HepG2 (cell line): Measurements from ENCODE around the gene RASGRP4. TPM values are rescaled to one million over a fixed set of nuclear protein-coding genes. Genes with fewer than 3 reads are reported as not detected.

Experiments used
- E2F5 ChIP-seq: sonication (generic); formaldehyde crosslinking; conservative IDR thresholded peaks from 2 replicates; pipeline ENCODE4 v1.4.0; 2020; ENCODE audit warnings: missing genetic modification reagents
- HDAC6 ChIP-seq: fragments of 200-600 bp; sonication (generic); IDR thresholded peaks from 2 replicates; pipeline ENCODE4 v1.7.0; 2017; ENCODE audit warnings: mild to moderate bottlenecking, antibody characterized with exemption, low read length, low read depth
- HIC2 ChIP-seq: sonication (generic); formaldehyde crosslinking; IDR thresholded peaks from 2 replicates; pipeline ENCODE4 v1.9.0; 2022; ENCODE audit warnings: low read depth, missing genetic modification reagents
- MEF2D ChIP-seq: sonication (generic); formaldehyde crosslinking; IDR thresholded peaks from 2 replicates; pipeline ENCODE4 v1.5.1; 2020; ENCODE audit warnings: mild to moderate bottlenecking, missing genetic modification reagents
- PRMT3 ChIP-seq: sonication (generic); formaldehyde crosslinking; IDR thresholded peaks from 2 replicates; pipeline ENCODE4 v1.8.1; 2022; ENCODE audit warnings: low read depth, mild to moderate bottlenecking, moderate library complexity, missing genetic modification reagents, borderline replicate concordance
- TCF7 ChIP-seq: sonication (generic); IDR thresholded peaks from 2 replicates; pipeline ENCODE4 v1.6.1; 2016; ENCODE audit warnings: antibody characterized with exemption, low read depth
- ZBTB1 ChIP-seq: sonication (generic); formaldehyde crosslinking; IDR thresholded peaks from 2 replicates; pipeline ENCODE4 v1.4.0; 2020; ENCODE audit warnings: missing genetic modification reagents, borderline replicate concordance
- ZBTB7A ChIP-seq: sonication (generic); formaldehyde crosslinking; IDR thresholded peaks from 2 replicates; pipeline ENCODE4 v1.8.0; 2022; ENCODE audit warnings: mild to moderate bottlenecking, missing genetic modification reagents
- ZBTB8A ChIP-seq: sonication (generic); formaldehyde crosslinking; IDR thresholded peaks from 2 replicates; pipeline ENCODE4 v1.4.0; 2020; ENCODE audit warnings: mild to moderate bottlenecking, low read depth, missing genetic modification reagents, borderline replicate concordance
- ZFP90 ChIP-seq: sonication (generic); formaldehyde crosslinking; IDR thresholded peaks from 2 replicates; pipeline ENCODE4 v1.8.0; 2022; ENCODE audit warnings: missing genetic modification reagents, mild to moderate bottlenecking, inconsistent platforms, borderline replicate concordance
- ZNF225 ChIP-seq: sonication (generic); formaldehyde crosslinking; IDR thresholded peaks from 2 replicates; pipeline ENCODE4 v1.4.0; 2020; ENCODE audit warnings: mild to moderate bottlenecking, missing genetic modification reagents
- ZNF552 ChIP-seq: sonication (generic); formaldehyde crosslinking; IDR thresholded peaks from 2 replicates; pipeline ENCODE4 v1.9.0; 2022; ENCODE audit warnings: missing genetic modification reagents, mild to moderate bottlenecking, borderline replicate concordance
- ZNF800 ChIP-seq: sonication (generic); formaldehyde crosslinking; IDR thresholded peaks from 2 replicates; pipeline ENCODE4 v1.4.0; 2020; ENCODE audit warnings: missing genetic modification reagents
- polyA plus RNA-seq, 8 experiments: library from polyadenylated mRNA; depleted of rRNA in 3 of 8; stranded (reverse) in 7 of 8; unstranded in 1 of 8; fragments of >200 nt; fragmentation: Illumina TruSeq in 4 of 8; extraction: Trizol in 4 of 8; gene quantifications; 2 replicates each; pipeline versions ENCODE4 v1.2.1 to v1.2.3, GENCODE V29; 2011 to 2016; ENCODE audit warnings: low read depth in 4 of 8, missing spikeins in 1 of 8, mixed read lengths in 1 of 8; ENCODE audit not compliant: insufficient read depth in 1 of 8
- total RNA-seq, 5 experiments: library from RNA; depleted of rRNA; stranded (reverse); fragments of >200 nt; fragmentation: Illumina TruSeq; extraction: Trizol; gene quantifications; 2 replicates each; pipeline ENCODE4 v1.2.3, GENCODE V29; 2016; ENCODE audit warnings: low read depth in 1 of 5
- TF ChIP-seq, protein P1 (sequence below): sonication (generic); formaldehyde crosslinking; IDR thresholded peaks from 2 replicates; pipeline ENCODE4 v1.5.0; 2020; ENCODE audit warnings: missing genetic modification reagents, mild to moderate bottlenecking, borderline replicate concordance
- TF ChIP-seq, protein P2 (sequence below): sonication (generic); formaldehyde crosslinking; IDR thresholded peaks from 2 replicates; pipeline ENCODE4 v1.5.1; 2020; ENCODE audit warnings: mild to moderate bottlenecking, missing genetic modification reagents, borderline replicate concordance

The RASGRP4 gene
- total and polyA plus RNA-seq, 2 of the 13 experiments (the other 11 are each of a cell fraction or from before 2014, with no cell fraction given), result not detected

DNA sequence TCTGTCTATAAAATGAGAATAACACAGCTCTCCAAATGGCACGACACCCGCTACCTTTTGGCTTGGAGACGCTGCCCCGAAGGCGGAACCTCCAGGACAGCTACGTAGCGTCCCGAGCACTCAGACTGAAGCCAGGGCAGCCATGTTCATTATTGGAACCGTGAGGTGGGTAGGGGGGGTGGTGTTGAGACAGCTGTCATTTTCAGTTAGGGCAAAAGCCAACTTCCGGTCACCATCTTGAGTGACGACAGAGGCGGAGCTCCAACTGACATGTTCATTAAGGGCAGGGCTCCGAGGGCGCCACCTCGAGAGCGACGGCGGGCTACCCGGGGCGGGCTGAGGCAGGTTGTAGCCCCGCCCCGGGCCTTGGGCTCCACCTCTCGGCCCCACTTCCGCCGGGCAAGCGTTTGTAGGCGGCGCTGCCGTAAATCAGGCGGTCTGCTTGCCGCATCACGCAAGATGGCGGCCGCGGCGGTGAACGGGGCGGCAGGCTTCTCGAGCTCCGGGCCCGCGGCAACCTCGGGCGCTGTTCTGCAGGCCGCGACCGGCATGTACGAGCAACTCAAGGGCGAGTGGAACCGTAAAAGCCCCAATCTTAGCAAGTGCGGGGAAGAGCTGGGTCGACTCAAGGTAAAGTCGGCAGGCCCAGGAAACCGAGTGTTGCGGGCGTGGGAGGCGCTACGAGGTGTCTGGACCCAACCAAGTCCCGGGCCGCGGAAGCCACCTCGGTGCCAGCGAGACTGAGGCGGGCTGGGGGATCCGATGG is 51.5 kb downstream of the RASGRP4 start, which contains the start of gene PSMD8 (continued):
- TF ChIP-seq HIC2 (CRISPR knock-in tag) (peak; percentile 69; the same call in 1 of the 2 replicates), ZBTB7A (no peak), ZBTB1 (CRISPR knock-in tag) (no peak), MEF2D (CRISPR knock-in tag) (peak; percentile 95; the same call in 1 of the 2 replicates), ZBTB8A (CRISPR knock-in tag) (no peak), TCF7 (peak; percentile 53; the same call in 1 of the 2 replicates), PRMT3 (peak; percentile 76; the same call in 1 of the 2 replicates), ZFP90 (CRISPR knock-in tag) (no peak; the same call in 1 of the 2 replicates), HDAC6 (no peak), E2F5 (no peak), ZNF225 (peak; percentile 92), ZNF800 (CRISPR knock-in tag) (no peak), ZNF552 (CRISPR knock-in tag) (peak; percentile 79; the same call in 1 of the 2 replicates)
- TF ChIP-seq, protein P1, sequence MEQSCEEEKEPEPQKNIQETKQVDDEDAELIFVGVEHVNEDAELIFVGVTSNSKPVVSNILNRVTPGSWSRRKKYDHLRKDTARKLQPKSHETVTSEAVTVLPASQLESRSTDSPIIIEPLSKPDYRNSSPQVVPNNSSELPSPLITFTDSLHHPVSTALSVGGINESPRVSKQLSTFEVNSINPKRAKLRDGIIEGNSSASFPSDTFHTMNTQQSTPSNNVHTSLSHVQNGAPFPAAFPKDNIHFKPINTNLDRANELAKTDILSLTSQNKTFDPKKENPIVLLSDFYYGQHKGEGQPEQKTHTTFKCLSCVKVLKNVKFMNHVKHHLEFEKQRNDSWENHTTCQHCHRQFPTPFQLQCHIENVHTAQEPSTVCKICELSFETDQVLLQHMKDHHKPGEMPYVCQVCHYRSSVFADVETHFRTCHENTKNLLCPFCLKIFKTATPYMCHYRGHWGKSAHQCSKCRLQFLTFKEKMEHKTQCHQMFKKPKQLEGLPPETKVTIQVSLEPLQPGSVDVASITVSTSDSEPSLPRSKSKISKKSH (CRISPR knock-in tag), result peak; percentile 54; the same call in 1 of the 2 replicates
- TF ChIP-seq, protein P2, sequence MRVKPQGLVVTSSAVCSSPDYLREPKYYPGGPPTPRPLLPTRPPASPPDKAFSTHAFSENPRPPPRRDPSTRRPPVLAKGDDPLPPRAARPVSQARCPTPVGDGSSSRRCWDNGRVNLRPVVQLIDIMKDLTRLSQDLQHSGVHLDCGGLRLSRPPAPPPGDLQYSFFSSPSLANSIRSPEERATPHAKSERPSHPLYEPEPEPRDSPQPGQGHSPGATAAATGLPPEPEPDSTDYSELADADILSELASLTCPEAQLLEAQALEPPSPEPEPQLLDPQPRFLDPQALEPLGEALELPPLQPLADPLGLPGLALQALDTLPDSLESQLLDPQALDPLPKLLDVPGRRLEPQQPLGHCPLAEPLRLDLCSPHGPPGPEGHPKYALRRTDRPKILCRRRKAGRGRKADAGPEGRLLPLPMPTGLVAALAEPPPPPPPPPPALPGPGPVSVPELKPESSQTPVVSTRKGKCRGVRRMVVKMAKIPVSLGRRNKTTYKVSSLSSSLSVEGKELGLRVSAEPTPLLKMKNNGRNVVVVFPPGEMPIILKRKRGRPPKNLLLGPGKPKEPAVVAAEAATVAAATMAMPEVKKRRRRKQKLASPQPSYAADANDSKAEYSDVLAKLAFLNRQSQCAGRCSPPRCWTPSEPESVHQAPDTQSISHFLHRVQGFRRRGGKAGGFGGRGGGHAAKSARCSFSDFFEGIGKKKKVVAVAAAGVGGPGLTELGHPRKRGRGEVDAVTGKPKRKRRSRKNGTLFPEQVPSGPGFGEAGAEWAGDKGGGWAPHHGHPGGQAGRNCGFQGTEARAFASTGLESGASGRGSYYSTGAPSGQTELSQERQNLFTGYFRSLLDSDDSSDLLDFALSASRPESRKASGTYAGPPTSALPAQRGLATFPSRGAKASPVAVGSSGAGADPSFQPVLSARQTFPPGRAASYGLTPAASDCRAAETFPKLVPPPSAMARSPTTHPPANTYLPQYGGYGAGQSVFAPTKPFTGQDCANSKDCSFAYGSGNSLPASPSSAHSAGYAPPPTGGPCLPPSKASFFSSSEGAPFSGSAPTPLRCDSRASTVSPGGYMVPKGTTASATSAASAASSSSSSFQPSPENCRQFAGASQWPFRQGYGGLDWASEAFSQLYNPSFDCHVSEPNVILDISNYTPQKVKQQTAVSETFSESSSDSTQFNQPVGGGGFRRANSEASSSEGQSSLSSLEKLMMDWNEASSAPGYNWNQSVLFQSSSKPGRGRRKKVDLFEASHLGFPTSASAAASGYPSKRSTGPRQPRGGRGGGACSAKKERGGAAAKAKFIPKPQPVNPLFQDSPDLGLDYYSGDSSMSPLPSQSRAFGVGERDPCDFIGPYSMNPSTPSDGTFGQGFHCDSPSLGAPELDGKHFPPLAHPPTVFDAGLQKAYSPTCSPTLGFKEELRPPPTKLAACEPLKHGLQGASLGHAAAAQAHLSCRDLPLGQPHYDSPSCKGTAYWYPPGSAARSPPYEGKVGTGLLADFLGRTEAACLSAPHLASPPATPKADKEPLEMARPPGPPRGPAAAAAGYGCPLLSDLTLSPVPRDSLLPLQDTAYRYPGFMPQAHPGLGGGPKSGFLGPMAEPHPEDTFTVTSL (CRISPR knock-in tag), result peak; percentile 35; the same call in 1 of the 2 replicates
